ENCODE results near the gene PDE6C.

The PDE6C gene

GRCh38 chr10:93595378-93596161 lies 16.8 kb upstream of the PDE6C start:
- DNase-seq = no peak

DNA sequence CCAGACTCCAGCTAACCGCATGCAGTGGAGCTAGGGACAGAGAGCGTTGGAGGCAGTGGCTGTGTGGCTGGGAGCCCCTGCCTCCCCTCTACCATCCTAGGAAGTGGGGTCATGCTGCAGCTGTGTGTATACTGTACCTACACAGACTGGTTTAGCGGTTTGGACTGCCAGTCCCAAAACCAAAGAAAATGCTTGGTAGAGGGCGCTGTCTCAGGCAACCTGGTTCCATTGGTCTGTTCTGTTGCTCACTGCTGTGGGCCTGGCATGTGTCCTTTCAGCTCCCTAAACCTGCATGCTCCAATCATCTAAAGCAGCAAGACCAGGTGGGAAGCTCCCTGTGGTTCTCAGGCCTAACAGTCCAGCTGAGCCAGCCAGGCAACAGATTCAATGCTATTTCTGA lies 15.8 kb upstream of the PDE6C start:
- DNase-seq = no peak

DNA sequence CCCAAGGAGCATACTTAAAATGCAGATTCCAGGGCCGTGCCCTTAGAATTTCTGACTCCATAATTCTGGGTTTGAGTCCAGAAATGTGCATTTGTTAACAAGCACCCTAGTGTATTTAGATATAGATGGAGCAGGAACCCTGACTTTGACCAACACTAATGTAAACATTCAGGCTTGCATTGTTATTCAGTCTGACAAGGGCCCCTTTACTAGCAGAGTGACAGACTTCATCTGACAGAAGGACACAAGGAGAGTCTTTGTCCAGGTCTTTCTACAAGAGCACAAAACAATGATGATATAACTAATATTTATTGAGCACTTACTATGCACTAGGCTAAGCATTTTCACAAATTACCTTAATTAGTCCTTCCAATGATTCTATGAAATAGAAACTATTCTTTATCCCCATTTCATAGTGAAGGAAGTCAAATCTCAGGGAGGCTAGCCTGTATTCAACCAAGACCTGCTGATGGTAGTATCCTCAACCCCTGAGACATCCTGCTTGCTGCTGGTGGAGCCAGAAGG lies 15.2 kb upstream of the PDE6C start:
- no peak for DNase-seq

DNA sequence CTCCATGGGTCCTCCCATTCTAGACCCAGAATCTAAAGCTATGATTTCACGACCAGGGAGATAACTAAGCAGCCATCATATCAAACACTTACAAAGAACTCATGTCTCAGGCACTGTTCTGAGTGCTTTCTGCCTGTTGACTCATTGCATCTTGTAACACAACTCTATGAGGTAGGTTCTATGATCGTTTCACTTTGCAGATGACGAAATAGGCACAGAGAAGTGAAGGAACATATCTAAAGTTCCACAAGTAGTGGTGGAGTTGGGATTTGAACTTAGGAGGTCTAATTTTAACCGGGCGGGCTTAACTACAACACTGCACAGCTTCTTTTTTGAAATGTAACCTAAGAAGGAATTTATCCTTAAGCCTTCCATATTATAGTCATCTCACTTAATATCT lies 14.2 kb upstream of the PDE6C start:
- no peak for DNase-seq

- no peak for DNase-seq
Observed at GRCh38 chr10:93599335-93599734, 13.0 kb upstream of the PDE6C start.

- DNase-seq = no peak
Observed at GRCh38 chr10:93599778-93600177, 12.6 kb upstream of the PDE6C start.

GRCh38 chr10:93600446-93601145 lies 11.7 kb upstream of the PDE6C start:
- no peak for DNase-seq

DNA sequence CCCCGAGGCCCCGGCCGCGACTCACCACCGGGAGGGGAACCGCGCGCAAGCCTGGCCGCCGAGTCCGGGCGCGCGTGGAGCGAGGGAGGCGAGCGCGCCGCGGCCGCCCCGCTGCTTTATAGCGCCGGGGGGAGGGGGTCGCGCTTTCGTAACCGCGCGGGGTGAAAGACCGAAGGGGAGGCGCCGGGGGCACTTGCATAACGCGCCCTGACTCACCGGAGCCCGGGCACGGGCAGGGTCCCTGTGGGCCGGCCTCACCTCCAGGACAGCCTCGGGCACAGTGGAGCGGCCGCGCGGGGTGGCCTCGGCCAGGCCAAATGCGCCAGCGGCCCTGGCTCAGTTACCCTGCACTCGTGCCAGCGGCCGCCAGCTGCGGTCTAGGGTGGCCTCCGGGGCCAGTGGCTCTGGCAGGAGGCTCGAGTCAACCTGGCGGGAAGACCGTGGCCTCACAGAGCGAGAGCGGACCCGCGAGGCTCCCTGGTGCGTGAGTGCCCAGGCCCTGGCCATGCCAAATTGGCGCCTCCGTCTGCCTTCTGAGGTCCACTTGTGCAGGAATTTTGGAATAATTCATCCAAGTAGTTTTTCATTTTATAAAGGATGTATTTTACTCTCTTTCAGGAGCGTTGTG lies 11.1 kb upstream of the PDE6C start, which contains the start of gene RBP4:
Gene RBP4 (minus strand): TSS at position 90 of the 628 bp plus-strand sequence. CDS start 207 bp downstream, outside the sequence.
- no peak for DNase-seq

DNA sequence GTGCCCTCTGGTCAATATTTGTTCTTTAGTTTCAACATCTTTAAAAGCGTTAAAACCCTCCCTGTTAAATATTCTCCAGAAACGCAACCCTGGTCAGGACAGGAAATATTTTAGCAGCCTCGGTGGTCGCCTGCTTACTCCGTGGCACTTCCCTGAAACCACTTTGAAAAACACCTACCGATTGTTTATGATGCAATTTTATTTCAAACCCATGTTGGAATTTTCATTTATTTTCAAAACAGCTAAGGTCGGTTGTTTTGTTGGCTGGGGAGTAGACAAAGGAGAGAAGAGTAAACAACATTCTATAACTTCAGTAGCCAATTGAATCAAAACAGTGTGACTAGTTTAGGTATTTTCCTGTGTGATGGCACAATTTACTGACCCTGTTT lies 10.6 kb upstream of the PDE6C start:
- DNase-seq = no peak

- no peak for DNase-seq
Observed at GRCh38 chr10:93603023-93603422, 9.3 kb upstream of the PDE6C start.

- DNase-seq = no peak
Observed at GRCh38 chr10:93604146-93604545, 8.2 kb upstream of the PDE6C start.

DNA sequence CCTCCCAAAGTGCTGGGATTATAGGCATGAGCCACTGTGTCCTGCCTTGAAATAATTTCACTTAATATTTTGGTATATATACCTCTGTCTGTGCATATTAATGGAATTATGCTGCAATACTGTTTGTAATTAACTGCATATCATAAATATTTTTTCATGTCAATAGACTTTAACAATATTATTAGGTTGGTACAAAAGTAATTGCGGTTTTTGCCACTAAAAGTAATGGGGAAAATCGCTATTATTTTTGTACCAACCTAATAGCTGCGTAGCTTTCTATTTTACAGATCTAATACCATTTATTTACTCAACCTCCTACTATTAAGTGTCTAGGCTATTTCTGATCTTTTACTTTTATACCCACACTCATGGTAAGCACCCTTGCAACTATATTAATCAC lies 3.9 kb upstream of the PDE6C start:
- DNase-seq = no peak

- no peak for DNase-seq
Observed at GRCh38 chr10:93613126-93613525, 789 bp downstream of the PDE6C start.

DNA sequence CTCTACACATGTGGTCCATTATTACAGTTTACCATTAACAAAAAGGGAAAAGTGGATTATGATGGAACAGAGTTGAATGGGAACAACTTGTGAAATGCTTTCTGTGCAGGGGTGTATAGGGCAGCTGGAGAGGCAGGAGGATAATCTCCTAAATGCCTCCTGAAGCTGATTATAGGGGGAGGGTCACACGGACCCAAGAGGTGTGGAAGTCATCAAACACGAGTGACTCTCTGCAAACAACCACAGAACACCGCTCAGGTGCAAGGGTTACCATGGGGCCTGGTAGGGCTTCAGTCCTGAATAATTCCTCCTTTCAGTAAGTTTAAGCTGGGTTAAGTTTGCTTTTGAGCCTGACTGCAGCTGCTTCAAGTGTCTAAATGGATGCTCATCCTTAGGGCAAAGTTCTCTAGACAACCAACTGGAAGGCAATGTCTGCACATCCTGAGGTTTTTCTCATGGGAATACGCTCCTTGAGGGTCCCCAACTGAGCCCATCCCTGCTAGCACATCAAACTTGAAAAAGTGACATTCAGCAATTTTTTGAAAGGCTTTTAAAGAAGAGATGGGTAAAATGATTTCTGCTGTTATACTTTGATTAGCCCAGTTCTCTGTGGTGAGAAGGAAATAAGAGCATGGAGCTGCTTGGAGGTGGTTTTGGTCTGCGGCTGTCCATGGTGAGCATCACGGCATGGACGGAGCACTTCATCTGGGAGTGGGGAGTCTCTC lies 1.9 kb downstream of the PDE6C start:
- DNase-seq = no peak

- no peak for DNase-seq
Observed at GRCh38 chr10:93615576-93616235, 3.4 kb downstream of the PDE6C start.

DNA sequence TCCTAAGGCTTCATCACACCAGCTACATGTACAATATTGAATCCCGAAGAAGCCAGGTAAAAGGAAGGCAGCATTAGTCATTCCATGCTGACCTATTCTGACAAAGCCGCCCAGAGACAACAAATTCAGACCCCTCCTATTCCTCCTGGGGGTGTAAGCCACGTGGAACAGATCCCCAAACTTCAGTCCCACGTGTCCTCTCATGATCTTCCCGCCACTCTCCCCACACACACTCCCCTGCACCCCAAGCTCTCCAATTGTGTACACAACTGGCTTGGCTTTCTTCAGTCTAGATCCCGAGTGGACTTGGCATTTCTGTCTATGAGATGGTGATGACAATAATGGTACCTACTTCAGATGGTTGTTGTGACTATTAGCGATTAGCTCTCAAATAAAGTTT lies 8.6 kb downstream of the PDE6C start:
- DNase-seq = no peak

- DNase-seq = no peak
Observed at GRCh38 chr10:93622942-93623341, 10.6 kb downstream of the PDE6C start.

GRCh38 chr10:93628858-93629257 lies 16.5 kb downstream of the PDE6C start:
- DNase-seq = no peak

GRCh38 chr10:93629647-93630305 lies 17.4 kb downstream of the PDE6C start:
- no peak for DNase-seq

DNA sequence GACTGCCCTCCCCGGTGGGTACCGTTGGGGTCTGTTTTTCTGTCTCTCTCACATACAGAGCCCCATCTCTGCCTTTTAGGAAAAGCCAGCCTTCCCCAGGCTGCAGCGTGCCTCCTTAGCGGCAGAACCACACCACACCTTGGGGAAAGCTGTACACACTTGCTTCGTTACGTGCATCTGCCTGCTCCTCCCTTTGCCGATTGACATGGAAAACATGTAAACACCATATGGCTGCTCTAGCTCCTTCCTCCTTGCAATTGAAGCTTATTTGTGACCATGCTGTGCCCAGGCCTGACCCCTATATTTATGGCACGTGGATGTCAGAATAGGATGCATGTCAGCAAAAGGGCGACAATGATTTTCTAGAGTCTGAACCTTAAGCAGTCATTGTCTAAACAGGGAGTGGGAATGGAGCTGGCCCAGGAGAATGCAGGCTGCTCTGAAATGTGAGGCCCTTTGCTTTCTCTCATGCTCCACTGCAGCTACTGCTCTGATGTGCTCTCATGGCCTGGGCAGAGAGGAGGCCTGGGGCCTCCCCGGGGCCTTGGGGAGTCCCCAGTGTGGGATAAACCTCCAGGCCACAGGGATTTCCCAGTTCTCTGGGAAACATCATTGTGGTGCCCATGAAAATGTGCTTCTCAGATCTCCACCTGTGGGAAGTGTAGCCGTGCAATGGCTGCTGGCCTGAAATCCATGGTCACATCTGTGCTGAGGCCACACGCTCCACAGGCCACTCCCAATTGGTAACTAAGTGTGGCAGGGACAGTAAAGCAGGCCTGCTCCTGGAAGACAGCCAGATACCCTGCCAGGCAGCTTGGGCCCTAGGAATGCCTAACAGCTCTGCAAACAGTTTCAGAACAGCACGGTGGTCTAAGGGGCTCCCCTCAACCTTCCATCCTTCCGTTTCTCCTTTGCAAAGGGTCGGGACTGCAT lies 18.6 kb downstream of the PDE6C start:
- DNase-seq = no peak

DNA sequence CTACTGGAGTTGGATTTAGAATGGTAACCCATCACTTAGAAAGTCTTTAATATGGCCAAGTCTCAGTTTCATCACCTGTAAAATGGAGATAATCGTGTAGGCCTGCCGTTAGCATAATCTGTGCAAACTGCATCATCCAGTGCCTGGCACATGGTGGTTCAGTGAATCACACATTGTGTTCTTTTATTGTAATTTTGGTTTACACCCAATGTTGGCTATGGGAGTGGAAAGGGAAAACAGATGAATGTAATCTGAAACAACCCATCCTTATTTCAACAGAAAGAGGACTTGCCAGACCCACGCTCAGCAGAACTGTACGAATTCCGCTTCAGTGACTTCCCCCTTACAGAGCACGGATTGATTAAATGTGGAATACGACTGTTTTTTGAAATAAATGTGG lies 27.5 kb downstream of the PDE6C start:
- DNase-seq = no peak

Data from stimulated activated CD4-positive, alpha-beta T cell treated with anti-CD3 and anti-CD28 coated beads, Interleukin-2, amount 100 ng/mL, for 24 hours (primary cell).